ENCODE data around the gene PRM1. TPM values are rescaled to one million over a fixed set of nuclear protein-coding genes. Genes with fewer than 3 reads are reported as not detected.

The PRM1 gene
- total and polyA plus RNA-seq, 2 of the 13 experiments (the other 11 are each of a cell fraction or from before 2014, with no cell fraction given), result not detected

- peak; percentile 89 for TF ChIP-seq ZNF770 (CRISPR knock-in tag; IDR thresholded peaks at IDR 0.05)
- TF ChIP-seq ZBTB8A (CRISPR knock-in tag; IDR thresholded peaks at IDR 0.05; ENCODE audit: borderline replicate concordance, low read depth), result no peak
- TF ChIP-seq ZNF234 (CRISPR knock-in tag; conservative IDR thresholded peaks at IDR 0.05), result 0 out of 2 replicates have a peak, but pooled peaks have one; percentile 49
- TF ChIP-seq TIGD3 (CRISPR knock-in tag; IDR thresholded peaks at IDR 0.05; ENCODE audit: borderline replicate concordance), result no peak
- no peak for TF ChIP-seq NR3C1 (CRISPR knock-in tag; IDR thresholded peaks at IDR 0.05)
- TF ChIP-seq ZNF331 (CRISPR knock-in tag; IDR thresholded peaks at IDR 0.05), result no peak
Observed at GRCh38 chr16:11240636-11241473, 40.3 kb downstream of the PRM1 start (continued).
